ENCODE data around the gene SOX18.

The SOX18 gene

GRCh38 chr20:64080813-64081623 lies 31.6 kb upstream of the SOX18 start:
- no peak for DNase-seq (ENCODE audit: low spot score)

- DNase-seq (ENCODE audit: low spot score): no peak
Measured at GRCh38 chr20:64080013-64080812, 30.8 kb upstream of the SOX18 start, which contains the start of gene OPRL1. TSS of gene OPRL1 (plus strand) at chr20:64080082. CDS start at chr20:64092721, 12,639 bp downstream.

- no peak for DNase-seq (ENCODE audit: low spot score)
Measured at GRCh38 chr20:64079273-64080012, 30.0 kb upstream of the SOX18 start, which contains the start of gene RGS19. TSS of gene RGS19 (minus strand) at chr20:64079518. CDS start at chr20:64076886, 2,632 bp downstream.

- DNase-seq (ENCODE audit: low spot score): no peak
Measured at GRCh38 chr20:64078934-64079272, 29.5 kb upstream of the SOX18 start.

GRCh38 chr20:64077876-64078551 lies 28.6 kb upstream of the SOX18 start:
- no peak for DNase-seq (ENCODE audit: low spot score)

- no peak for DNase-seq (ENCODE audit: low spot score)
Measured at GRCh38 chr20:64077541-64077875, 28.1 kb upstream of the SOX18 start.

GRCh38 chr20:64077094-64077493 lies 27.7 kb upstream of the SOX18 start:
- no peak for DNase-seq (ENCODE audit: low spot score)

- no peak for DNase-seq (ENCODE audit: low spot score)
Measured at GRCh38 chr20:64076061-64076997, 26.9 kb upstream of the SOX18 start.

GRCh38 chr20:64075556-64075955 lies 26.1 kb upstream of the SOX18 start:
- no peak for DNase-seq (ENCODE audit: low spot score)

- DNase-seq (ENCODE audit: low spot score): no peak
Measured at GRCh38 chr20:64074963-64075362, 25.5 kb upstream of the SOX18 start.

GRCh38 chr20:64074184-64074789 lies 24.8 kb upstream of the SOX18 start:
- no peak for DNase-seq (ENCODE audit: low spot score)

- DNase-seq (ENCODE audit: low spot score): no peak
Measured at GRCh38 chr20:64073476-64074183, 24.2 kb upstream of the SOX18 start.

- no peak for DNase-seq (ENCODE audit: low spot score)
Measured at GRCh38 chr20:64072498-64073063, 23.1 kb upstream of the SOX18 start.

GRCh38 chr20:64071341-64072332 lies 22.2 kb upstream of the SOX18 start:
- no peak for DNase-seq (ENCODE audit: low spot score)

GRCh38 chr20:64070244-64070993 lies 21.0 kb upstream of the SOX18 start:
- DNase-seq (ENCODE audit: low spot score): no peak

GRCh38 chr20:64069614-64070243 lies 20.3 kb upstream of the SOX18 start:
- no peak for DNase-seq (ENCODE audit: low spot score)

GRCh38 chr20:64069209-64069613 lies 19.8 kb upstream of the SOX18 start:
- no peak for DNase-seq (ENCODE audit: low spot score)
